ENCODE data around the gene TTF2.
"Not testable (repeated sequence)": the region's sequence is repeated elsewhere in the genome, so short reads cannot be mapped to it uniquely, and the experiment has no call there.

TTF2 gene

DNA sequence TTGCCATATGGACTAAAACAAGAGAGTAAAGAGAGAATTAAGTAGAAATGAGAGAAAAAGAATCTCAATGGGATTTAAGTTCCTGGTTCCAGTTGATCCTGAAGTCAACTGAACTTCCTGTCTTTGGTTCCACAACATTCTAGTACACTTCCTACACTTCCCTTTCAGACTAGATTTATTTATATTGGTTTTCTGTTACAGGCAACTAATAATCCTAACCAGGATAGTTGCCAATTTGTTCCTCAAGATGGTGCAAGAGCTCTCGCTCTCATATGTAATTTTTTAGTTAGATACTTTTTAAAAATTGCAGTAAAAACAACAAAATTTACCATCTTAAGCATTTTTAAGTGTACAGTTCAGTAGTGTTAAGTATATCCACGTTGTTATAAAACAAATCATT lies 90.2 kb downstream of the TTF2 start:
- no peak for DNase-seq (ENCODE audit: low read depth, low spot score)

- not testable (repeated sequence) for DNase-seq (ENCODE audit: low read depth, low spot score)
Observed at GRCh38 chr1:117151305-117151704, 91.2 kb downstream of the TTF2 start.
